ENCODE measurements around the gene MACROD2.

The MACROD2 gene

DNA sequence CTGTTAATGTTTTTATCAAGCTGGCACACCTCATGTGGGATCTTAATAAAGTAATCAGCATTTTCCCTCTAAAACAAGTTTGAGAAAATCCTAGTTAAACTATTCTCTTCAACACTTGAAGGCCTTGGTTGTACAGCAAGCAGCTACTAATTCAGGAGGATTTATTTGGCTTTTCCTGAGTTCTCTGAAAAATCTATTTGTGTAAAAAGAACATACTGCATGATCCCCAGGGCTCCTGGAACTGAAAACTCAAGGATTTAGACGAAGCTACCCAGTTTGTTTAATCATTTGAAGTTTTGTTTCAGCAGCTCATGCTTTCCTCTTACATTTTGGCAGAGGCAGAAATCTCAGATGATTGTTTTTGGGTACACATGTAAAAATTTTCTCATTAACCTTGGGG lies 651.7 kb downstream of the MACROD2 start:
- DNase-seq (ENCODE audit: low read depth, low spot score), result no peak

GRCh38 chr20:14649662-14650061 lies 654.3 kb downstream of the MACROD2 start:
- no peak for DNase-seq (ENCODE audit: low read depth, low spot score)

DNA sequence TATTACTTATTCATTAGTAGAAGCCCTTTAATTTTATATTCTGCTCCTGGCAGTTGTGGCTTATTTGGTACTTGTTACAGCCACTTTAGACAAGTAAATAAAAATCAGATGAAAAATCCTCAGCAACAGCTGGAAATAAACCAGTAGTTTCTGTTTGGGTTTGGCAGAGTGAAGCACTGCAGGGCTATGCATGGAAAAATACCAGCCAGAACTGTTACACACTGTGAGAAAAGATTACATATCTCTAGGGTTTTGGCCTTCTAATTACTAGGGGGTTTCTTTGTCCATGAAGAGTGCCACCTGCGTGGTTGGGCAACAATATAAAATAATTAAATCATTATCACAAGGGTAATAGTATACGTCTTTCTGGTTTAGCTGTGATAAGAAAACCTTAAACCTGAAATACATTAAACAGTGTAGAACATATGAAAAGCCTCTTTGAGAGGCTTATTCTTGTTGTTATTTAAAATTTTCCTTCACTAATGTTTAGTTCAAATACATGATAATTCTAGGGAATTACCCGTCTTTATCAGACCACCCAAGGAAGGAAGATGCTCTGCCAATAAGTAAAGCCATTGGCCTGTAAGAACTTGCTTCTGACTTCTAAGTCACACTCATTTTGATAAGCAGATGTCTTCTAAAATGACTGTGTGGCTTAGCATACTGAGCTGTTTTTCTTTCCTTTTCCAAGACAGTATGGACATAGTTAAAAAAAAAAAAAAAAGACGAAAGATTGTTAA lies 662.1 kb downstream of the MACROD2 start:
- DNase-seq (ENCODE audit: low read depth, low spot score), result no peak

DNA sequence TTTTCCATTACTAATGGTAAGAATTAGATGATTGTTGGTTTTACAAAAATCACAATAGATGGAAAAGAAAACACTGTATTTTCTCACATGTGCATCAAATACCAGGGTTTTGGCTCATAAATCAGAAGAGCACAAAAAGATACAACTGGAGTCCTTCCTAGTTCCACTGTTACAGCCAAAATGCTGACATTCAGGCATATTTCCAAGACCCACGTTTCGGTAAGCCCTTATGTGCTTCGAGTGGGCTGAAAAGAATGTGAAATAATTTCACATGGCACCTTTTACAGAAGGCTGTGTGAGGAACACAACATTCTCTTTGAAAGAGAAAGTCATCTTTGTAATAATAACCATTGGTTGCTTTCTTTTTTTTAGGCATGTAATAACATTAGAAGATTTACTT lies 668.8 kb downstream of the MACROD2 start:
- no peak for DNase-seq (ENCODE audit: low read depth, low spot score)

GRCh38 chr20:14666696-14667095 lies 671.4 kb downstream of the MACROD2 start:
- no peak for DNase-seq (ENCODE audit: low read depth, low spot score)

GRCh38 chr20:14667226-14667625 lies 671.9 kb downstream of the MACROD2 start:
- no peak for DNase-seq (ENCODE audit: low read depth, low spot score)

GRCh38 chr20:14672066-14672465 lies 676.8 kb downstream of the MACROD2 start:
- DNase-seq (ENCODE audit: low read depth, low spot score), result no peak

- DNase-seq (ENCODE audit: low read depth, low spot score), result no peak
Observed at GRCh38 chr20:14673164-14673563, 677.8 kb downstream of the MACROD2 start.

GRCh38 chr20:14677455-14677854 lies 682.1 kb downstream of the MACROD2 start:
- no peak for DNase-seq (ENCODE audit: low read depth, low spot score)

GRCh38 chr20:14685183-14685582 lies 689.9 kb downstream of the MACROD2 start:
- DNase-seq (ENCODE audit: low read depth, low spot score), result no peak

DNA sequence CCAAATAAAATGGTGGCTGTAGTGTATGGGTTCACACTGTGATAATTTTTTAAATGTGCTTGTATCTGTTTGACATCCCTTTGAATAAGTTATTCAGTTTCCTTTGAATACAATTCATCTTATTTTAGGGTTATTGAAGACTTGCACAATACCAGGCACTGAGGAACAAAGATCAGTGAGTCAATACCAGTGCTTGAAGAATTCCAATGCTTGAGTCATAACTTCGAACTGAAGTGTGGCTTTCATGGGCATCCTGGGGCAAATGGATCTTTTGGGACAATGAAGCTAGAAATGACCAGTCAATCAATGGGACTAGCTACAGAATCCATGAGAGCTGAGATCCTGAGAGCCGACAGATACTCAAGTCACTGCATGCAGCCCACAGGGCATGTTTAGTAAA lies 692.0 kb downstream of the MACROD2 start:
- no peak for DNase-seq (ENCODE audit: low read depth, low spot score)

DNA sequence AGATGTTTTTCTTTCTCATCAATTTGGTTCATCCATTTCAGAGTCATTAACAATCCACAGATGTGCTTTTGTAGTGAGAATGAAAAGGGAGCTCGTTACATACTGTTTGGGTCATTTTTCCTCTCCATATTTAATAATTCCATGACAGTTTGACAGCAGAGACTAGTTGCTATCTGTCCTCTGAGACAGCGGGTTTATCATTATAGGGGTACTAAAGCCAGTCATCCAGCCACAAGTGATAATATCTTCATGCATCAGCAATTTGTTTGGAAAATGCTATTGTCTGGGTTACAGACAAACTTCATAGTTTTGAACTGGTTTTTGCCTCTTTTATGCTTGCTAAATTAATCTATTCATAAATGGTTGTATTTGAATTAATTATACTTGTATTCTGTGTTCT lies 692.7 kb downstream of the MACROD2 start:
- no peak for DNase-seq (ENCODE audit: low read depth, low spot score)

GRCh38 chr20:14691994-14692393 lies 696.7 kb downstream of the MACROD2 start:
- no peak for DNase-seq (ENCODE audit: low read depth, low spot score)

DNA sequence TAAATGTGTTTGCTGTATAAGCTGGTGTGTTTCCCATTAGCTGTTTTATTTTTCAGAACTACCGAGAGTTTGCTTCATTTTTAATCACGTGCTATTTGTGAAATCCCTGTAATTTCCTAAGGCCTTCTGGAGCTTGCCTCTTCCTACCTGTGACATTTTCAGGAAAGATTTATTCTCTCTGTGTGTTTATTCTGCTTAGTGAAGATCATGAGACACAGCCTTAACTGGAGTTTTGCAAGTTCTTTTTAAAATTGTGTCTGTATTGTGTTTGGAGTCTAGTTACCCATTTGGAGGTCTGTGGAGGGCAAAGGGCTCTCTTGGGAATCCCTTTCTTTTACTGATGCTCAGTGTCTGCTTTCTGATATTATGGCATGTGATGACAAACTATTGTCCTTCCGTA lies 701.2 kb downstream of the MACROD2 start:
- DNase-seq (ENCODE audit: low read depth, low spot score), result no peak

GRCh38 chr20:14696937-14697336 lies 701.6 kb downstream of the MACROD2 start:
- DNase-seq (ENCODE audit: low read depth, low spot score), result no peak

DNA sequence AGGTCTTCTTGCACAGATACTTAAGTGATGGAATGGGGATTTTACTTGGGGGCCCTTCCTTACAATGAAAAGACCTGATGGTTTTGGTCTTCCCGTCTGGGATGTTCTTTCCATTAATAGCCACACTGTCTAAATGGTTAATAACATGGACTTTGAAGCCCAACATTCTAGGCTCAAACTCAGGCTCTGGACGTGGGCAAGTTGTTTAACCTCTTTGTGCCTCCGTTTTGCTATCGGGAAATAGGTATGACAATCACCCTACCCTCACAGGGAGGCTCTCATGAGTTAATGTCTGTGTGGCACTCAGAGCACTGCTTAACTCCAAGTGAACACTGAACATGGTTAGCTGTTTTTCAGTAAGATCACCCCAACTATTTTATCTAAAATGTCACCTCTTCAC lies 702.8 kb downstream of the MACROD2 start:
- no peak for DNase-seq (ENCODE audit: low read depth, low spot score)

- DNase-seq (ENCODE audit: low read depth, low spot score), result no peak
Observed at GRCh38 chr20:14698605-14699373, 703.5 kb downstream of the MACROD2 start.

- DNase-seq (ENCODE audit: low read depth, low spot score), result no peak
Observed at GRCh38 chr20:14700639-14700960, 705.3 kb downstream of the MACROD2 start.

- no peak for DNase-seq (ENCODE audit: low read depth, low spot score)
Observed at GRCh38 chr20:14701326-14701725, 706.0 kb downstream of the MACROD2 start.

DNA sequence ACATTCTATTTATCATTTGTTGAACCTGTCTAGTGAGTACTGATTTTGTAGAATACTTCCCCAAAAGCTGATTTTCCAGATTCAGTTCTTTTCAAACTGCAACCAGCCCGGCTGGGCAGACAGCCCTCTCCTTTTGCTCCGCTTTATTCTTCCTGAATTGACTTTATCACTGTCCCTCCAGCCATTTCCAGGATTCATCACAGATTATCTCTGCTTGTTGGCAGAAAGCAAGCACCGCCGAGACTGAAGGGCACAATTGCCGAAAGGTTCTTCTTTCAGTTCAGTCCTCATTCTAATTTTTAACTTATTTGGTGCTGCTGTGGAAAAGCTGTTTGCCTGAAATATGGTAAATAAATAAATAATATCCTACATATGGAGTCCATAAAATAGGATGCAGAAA lies 711.2 kb downstream of the MACROD2 start:
- no peak for DNase-seq (ENCODE audit: low read depth, low spot score)

DNA sequence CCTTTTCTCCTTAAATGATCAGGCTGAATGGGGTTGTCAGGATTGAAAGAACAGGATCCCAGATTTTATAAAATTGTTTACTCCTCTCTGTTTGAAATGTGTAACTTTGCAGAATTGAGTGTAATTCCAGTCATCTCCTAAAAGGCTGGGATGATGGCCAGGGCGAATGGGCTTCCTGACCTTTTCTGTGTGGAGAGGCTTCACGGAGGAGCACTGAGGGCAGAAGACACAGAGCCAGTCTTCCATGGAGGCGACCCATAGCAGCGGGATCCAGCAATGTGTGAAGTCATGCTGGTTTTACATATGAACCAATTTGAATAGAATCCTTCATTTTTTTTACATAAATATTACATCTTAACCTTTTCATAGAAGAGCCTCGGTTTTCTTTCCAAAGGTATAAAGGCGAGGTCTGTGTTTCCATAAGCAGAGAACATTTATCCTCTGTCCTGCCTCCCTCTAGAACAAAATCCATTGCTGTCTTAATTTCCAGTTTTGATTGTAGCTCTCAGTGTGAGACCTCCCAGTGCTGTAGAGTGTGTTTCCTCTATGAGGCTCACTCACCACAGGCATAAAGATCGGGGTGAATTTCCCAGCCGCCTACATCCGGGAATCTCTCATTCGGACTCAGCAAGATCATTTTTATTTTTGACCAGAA lies 711.8 kb downstream of the MACROD2 start:
- DNase-seq (ENCODE audit: low read depth, low spot score), result no peak

DNA sequence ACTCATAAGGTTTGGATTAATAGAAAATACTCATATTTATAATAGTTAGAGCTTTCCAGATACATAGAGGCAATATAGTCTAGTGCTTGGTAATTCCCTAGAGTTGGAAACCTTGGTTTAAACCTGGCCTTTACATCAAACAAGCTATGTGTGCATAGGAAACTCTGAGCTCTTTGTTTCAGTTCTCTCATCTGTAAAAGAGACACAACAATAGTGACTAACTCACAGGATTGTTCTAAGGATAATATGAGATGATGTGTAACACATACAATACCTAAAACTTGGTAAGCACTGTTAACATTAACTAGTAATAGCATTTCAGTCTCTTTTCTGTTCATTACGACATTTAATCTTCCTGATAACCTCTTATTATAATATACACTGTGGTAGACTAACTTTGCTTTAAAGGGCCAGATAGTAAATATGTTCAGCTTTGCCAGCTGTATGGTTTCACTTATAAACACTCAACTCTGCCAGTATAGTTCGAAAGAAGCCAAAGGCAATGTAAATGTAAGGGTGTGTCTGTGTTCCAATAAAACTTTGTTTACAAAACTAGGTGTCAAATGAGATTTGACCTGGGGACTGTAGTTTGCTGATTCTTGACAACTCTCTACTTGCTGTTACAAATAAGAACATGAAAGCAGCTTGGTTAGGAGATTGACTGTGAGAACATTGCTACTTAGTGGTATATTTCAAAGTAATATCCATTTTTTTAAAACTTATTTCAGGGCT lies 712.7 kb downstream of the MACROD2 start:
- DNase-seq (ENCODE audit: low read depth, low spot score), result no peak

Measured in smooth muscle cell of the brain vasculature (primary cell).